Smooth muscle cell (in vitro differentiated cells): ENCODE measurements around the gene GNL2. TPM values are rescaled to one million over a fixed set of nuclear protein-coding genes. Genes with fewer than 3 reads are reported as not detected.
"Not testable (repeated sequence)": the region's sequence is repeated elsewhere in the genome, so short reads cannot be mapped to it uniquely, and the experiment has no call there.

Source experiments
- DNase-seq: peaks from one replicate; lab custom pipeline; 2025; ENCODE audit not compliant: unreplicated experiment; lab: John Stamatoyannopoulos, UW
- H2AFZ ChIP-seq: fragments of 200-600 bp; sonication (generic); 2 replicates; pipeline ENCODE4 v1.6.0; 2016; ENCODE audit warnings: antibody characterized with exemption, low read depth, mild to moderate bottlenecking
- H3F3A ChIP-seq: fragments of 200-600 bp; sonication (generic); 2 replicates; pipeline ENCODE4 v1.6.0; 2017; ENCODE audit warnings: antibody characterized with exemption, low read depth
- H3K27ac ChIP-seq: fragments of 200-600 bp; sonication (generic); 2 replicates; pipeline ENCODE4 v1.5.1; 2016; ENCODE audit warnings: low read depth, mild to moderate bottlenecking
- H3K27me3 ChIP-seq: fragments of 200-600 bp; sonication (generic); 2 replicates; pipeline ENCODE4 v1.6.1; 2016; ENCODE audit warnings: low read depth, mild to moderate bottlenecking
- H3K36me3 ChIP-seq: fragments of 200-600 bp; sonication (generic); 2 replicates; pipeline ENCODE4 v1.5.1; 2016; ENCODE audit warnings: low read depth
- H3K4me1 ChIP-seq: fragments of 200-600 bp; sonication (generic); 2 replicates; pipeline ENCODE4 v1.5.1; 2016; ENCODE audit warnings: low read depth
- H3K4me2 ChIP-seq: fragments of 200-600 bp; sonication (generic); 2 replicates; pipeline ENCODE4 v1.6.0; 2016; ENCODE audit warnings: mild to moderate bottlenecking
- H3K4me3 ChIP-seq: fragments of 200-600 bp; sonication (generic); 2 replicates; pipeline ENCODE4 v1.5.1; 2016; ENCODE audit warnings: mild to moderate bottlenecking
- H3K79me2 ChIP-seq: fragments of 200-600 bp; sonication (generic); 2 replicates; pipeline ENCODE4 v1.6.0; 2016; ENCODE audit warnings: low read depth, mild to moderate bottlenecking
- H3K9ac ChIP-seq: fragments of 200-600 bp; sonication (generic); 2 replicates; pipeline ENCODE4 v1.6.0; 2016; ENCODE audit warnings: low read depth
- H3K9me3 ChIP-seq: fragments of 200-600 bp; sonication (generic); replicated peaks from 2 replicates; pipeline ENCODE4 v1.5.1; 2016; ENCODE audit warnings: low read depth
- H4K20me1 ChIP-seq: fragments of 200-600 bp; sonication (generic); 2 replicates; pipeline ENCODE4 v1.6.0; 2016; ENCODE audit warnings: low read depth
- WGBS: methylation state at CpG from one replicate; pipeline ENCODE4 v1.1.7; 2016; ENCODE audit warnings: low lambda C conversion rate; 5-methylcytosine and 5-hydroxymethylcytosine counted together
- polyA plus RNA-seq: library from polyadenylated mRNA; unstranded; fragments of >200 nt; fragmentation: Nextera tagmentation; extraction: Ambion mirVana; gene quantifications from 2 replicates; pipeline ENCODE4 v1.2.1, GENCODE V29; 2016
- small RNA-seq: library from RNA; depleted of rRNA; stranded (forward); fragments of <200 nt; gene quantifications from one replicate; pipeline ENCODE3, GENCODE V24; 2014
- total RNA-seq: library from RNA; depleted of rRNA; stranded (reverse); fragments of >200 nt; gene quantifications from 2 replicates; pipeline ENCODE4 v1.2.3, GENCODE V29; 2014
- TF ChIP-seq, protein P1 (sequence below): fragments of 200-600 bp; sonication (generic); IDR thresholded peaks from 2 replicates; pipeline ENCODE4 v1.5.1; 2017; ENCODE audit warnings: borderline replicate concordance, mild to moderate bottlenecking, antibody characterized with exemption; ENCODE audit not compliant: insufficient read depth, poor library complexity, severe bottlenecking

Gene GNL2
- total and polyA plus RNA-seq, 2 experiments from 2014 or later = 57.4 to 61.2 TPM

DNA sequence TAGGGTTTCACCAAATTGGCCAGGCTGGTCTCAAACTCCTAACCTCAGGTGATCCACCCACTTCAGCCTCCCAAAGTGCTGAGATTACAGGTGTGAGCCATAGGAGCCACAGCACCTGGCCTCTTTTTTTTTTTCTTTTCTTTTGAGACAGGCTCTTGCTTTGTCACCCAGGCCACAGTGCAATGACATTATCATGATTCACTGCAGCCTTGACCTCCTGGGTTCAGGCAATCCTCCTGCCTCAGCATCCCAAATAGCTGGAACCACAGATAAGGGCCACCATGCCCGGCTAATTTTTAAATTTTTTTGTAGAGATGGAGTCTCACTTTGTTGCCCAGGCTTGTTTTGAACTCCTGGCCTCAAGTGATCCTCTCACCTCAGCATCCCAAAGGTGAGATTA is 65.8 kb downstream of the GNL2 start:
- H3K27me3 ChIP-seq = not testable (repeated sequence)

GRCh38 chr1:37519613-37520012 is 76.1 kb downstream of the GNL2 start:
- H3K9me3 ChIP-seq = no peaks in the 10 kb centered on the region
- H2AFZ ChIP-seq = no peak overlapping the region
- H3K4me1 ChIP-seq = peaks cover 5% of the 10 kb centered on the region
- no peak for DNase-seq
- H3K4me3 ChIP-seq = no peak overlapping the region
- no peaks in the 10 kb centered on the region for H3K79me2 ChIP-seq
- no peak overlapping the region for H3K4me2 ChIP-seq
- no peak overlapping the region for H3K9ac ChIP-seq
- H3K36me3 ChIP-seq = no peaks in the 10 kb centered on the region
- no peak overlapping the region for H3K27ac ChIP-seq
- TF ChIP-seq, protein P1, sequence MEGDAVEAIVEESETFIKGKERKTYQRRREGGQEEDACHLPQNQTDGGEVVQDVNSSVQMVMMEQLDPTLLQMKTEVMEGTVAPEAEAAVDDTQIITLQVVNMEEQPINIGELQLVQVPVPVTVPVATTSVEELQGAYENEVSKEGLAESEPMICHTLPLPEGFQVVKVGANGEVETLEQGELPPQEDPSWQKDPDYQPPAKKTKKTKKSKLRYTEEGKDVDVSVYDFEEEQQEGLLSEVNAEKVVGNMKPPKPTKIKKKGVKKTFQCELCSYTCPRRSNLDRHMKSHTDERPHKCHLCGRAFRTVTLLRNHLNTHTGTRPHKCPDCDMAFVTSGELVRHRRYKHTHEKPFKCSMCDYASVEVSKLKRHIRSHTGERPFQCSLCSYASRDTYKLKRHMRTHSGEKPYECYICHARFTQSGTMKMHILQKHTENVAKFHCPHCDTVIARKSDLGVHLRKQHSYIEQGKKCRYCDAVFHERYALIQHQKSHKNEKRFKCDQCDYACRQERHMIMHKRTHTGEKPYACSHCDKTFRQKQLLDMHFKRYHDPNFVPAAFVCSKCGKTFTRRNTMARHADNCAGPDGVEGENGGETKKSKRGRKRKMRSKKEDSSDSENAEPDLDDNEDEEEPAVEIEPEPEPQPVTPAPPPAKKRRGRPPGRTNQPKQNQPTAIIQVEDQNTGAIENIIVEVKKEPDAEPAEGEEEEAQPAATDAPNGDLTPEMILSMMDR = no peak
- H3K27me3 ChIP-seq = no peaks in the 10 kb centered on the region
- no peaks in the 10 kb centered on the region for H4K20me1 ChIP-seq
- peaks cover 6% of the 10 kb centered on the region for H3F3A ChIP-seq

More for the DNA sequence above, 65.8 kb downstream of the GNL2 start:
- H3F3A ChIP-seq, H3K4me1 ChIP-seq, H3K4me3 ChIP-seq, H3K9ac ChIP-seq, H2AFZ ChIP-seq, H3K36me3 ChIP-seq, H3K9me3 ChIP-seq, DNase-seq, H3K27ac ChIP-seq, H3K79me2 ChIP-seq, H4K20me1 ChIP-seq, H3K4me2 ChIP-seq: not testable (repeated sequence)
- WGBS = 100% methylated on average over 1 of the region's 1 CpG

- not testable (repeated sequence) for H2AFZ ChIP-seq, H3K4me3 ChIP-seq, H3K9ac ChIP-seq, H3K27ac ChIP-seq, H3K79me2 ChIP-seq, H3K9me3 ChIP-seq, H3K4me2 ChIP-seq, H3K27me3 ChIP-seq, H3K36me3 ChIP-seq, H3K4me1 ChIP-seq, H3F3A ChIP-seq, DNase-seq, H4K20me1 ChIP-seq
- WGBS = 82% methylated on average over 15 of the region's 15 CpGs
Measured at GRCh38 chr1:37518929-37519328, 76.8 kb downstream of the GNL2 start.

- not testable (repeated sequence) for H3K27me3 ChIP-seq, H3K79me2 ChIP-seq, H3K4me3 ChIP-seq, H3K4me2 ChIP-seq, H3K9ac ChIP-seq, H3K27ac ChIP-seq, H4K20me1 ChIP-seq, H2AFZ ChIP-seq, H3K9me3 ChIP-seq, H3K36me3 ChIP-seq, DNase-seq
- Histone ChIP-seq H3K4me1 (peaks cover 12% of the 10 kb centered on the region), H3F3A (peaks cover 10% of the 10 kb centered on the region)
- WGBS = 96% methylated on average over 8 of the region's 31 CpGs
Measured at GRCh38 chr1:37518241-37518640, 77.5 kb downstream of the GNL2 start.

- Histone ChIP-seq H3K9me3 (no peaks in the 10 kb centered on the region), H3F3A (peaks cover 10% of the 10 kb centered on the region), H3K4me1 (peaks cover 13% of the 10 kb centered on the region), H3K79me2 (peaks cover 14% of the 10 kb centered on the region), H3K9ac (no peak overlapping the region), H3K4me3 (no peak overlapping the region), H2AFZ (no peak overlapping the region), H3K27me3 (no peaks in the 10 kb centered on the region), H3K36me3 (no peaks in the 10 kb centered on the region), H3K27ac (no peak overlapping the region), H3K4me2 (no peak overlapping the region), H4K20me1 (peaks cover 11% of the 10 kb centered on the region)
- TF ChIP-seq, protein P1 = no peak
- DNase-seq = no peak
- 100% methylated on average over 1 of the region's 1 CpG for WGBS
Measured at GRCh38 chr1:37517569-37517968, 78.2 kb downstream of the GNL2 start.

Small RNAs within 50 kb of the gene (small RNA-seq; reads per million reads assigned to genes)
- gene AL034379.1 = not detected

Other genes starting within 250 kb of the GNL2 start
- 13.2 and 21.3 TPM in 2 replicates for gene ZC3H12A, start 121.4 kb downstream of the GNL2 start, total RNA-seq
- gene ZC3H12A, start 121.4 kb downstream of the GNL2 start, polyA plus RNA-seq = 29.6 and 35.8 TPM in 2 replicates
- 65.1 and 87.6 TPM in 2 replicates for gene MEAF6, start 81.2 kb downstream of the GNL2 start, total RNA-seq
- 58.8 and 60.7 TPM in 2 replicates for gene MEAF6, start 81.2 kb downstream of the GNL2 start, polyA plus RNA-seq
- gene SNIP1, start 41.6 kb downstream of the GNL2 start, total RNA-seq = 20.0 and 37.1 TPM in 2 replicates
- gene SNIP1, start 41.6 kb downstream of the GNL2 start, polyA plus RNA-seq = 7.4 and 7.9 TPM in 2 replicates
- gene DNALI1, start 39.0 kb downstream of the GNL2 start, total RNA-seq = 3.4 and 8.4 TPM in 2 replicates
- 7.2 and 12.3 TPM in 2 replicates for gene DNALI1, start 39.0 kb downstream of the GNL2 start, polyA plus RNA-seq
- gene RSPO1, start 39.0 kb upstream of the GNL2 start, total RNA-seq = not detected in 2 replicates
- gene RSPO1, start 39.0 kb upstream of the GNL2 start, polyA plus RNA-seq = not detected in 2 replicates
- 2.4 and 5.4 TPM in 2 replicates for gene CDCA8, start 96.6 kb upstream of the GNL2 start, total RNA-seq
- 9.9 and 12.4 TPM in 2 replicates for gene CDCA8, start 96.6 kb upstream of the GNL2 start, polyA plus RNA-seq
- not detected in 2 replicates for gene EPHA10, start 169.2 kb upstream of the GNL2 start, total RNA-seq
- not detected in 2 replicates for gene EPHA10, start 169.2 kb upstream of the GNL2 start, polyA plus RNA-seq
- gene MANEAL, start 197.9 kb upstream of the GNL2 start, total RNA-seq = 0.13 TPM in 1 of 2 replicates, not detected in the other
- gene MANEAL, start 197.9 kb upstream of the GNL2 start, polyA plus RNA-seq = 0.61 and 0.67 TPM in 2 replicates
- 56.4 and 57.8 TPM in 2 replicates for gene C1orf122, start 211.9 kb upstream of the GNL2 start, total RNA-seq
- gene C1orf122, start 211.9 kb upstream of the GNL2 start, polyA plus RNA-seq = 140 and 143 TPM in 2 replicates
- gene YRDC, start 212.3 kb upstream of the GNL2 start, total RNA-seq = 29.6 and 39.9 TPM in 2 replicates
- 46.0 and 46.4 TPM in 2 replicates for gene YRDC, start 212.3 kb upstream of the GNL2 start, polyA plus RNA-seq